ENCODE data around the gene ERVFRD-1.
"Not testable (repeated sequence)": the region's sequence is repeated elsewhere in the genome, so short reads cannot be mapped to it uniquely, and the experiment has no call there.

The ERVFRD-1 gene

DNA sequence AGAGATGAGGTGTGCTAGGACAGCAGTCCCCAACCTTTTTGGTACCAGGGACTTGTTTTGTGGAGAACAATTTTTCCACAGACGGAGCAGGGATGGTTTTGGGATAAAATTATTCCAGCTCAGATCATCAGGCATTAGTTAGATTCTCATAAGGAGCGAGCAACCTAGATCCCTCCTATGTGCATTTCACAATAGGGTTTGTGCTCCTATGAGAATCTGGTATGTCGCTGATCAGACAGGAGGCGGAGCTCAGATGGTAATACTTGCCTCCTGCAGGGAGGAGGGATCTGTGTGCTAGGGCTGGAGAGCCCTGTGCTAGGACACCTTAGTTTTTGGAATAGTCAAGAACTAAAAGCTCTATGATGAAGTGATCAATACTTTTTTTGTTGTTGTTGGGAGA, 15.4 kb downstream of the ERVFRD-1 start:
- no peak for TF ChIP-seq ZFX (IDR thresholded peaks at IDR 0.05)
- TF ChIP-seq, protein P1, sequence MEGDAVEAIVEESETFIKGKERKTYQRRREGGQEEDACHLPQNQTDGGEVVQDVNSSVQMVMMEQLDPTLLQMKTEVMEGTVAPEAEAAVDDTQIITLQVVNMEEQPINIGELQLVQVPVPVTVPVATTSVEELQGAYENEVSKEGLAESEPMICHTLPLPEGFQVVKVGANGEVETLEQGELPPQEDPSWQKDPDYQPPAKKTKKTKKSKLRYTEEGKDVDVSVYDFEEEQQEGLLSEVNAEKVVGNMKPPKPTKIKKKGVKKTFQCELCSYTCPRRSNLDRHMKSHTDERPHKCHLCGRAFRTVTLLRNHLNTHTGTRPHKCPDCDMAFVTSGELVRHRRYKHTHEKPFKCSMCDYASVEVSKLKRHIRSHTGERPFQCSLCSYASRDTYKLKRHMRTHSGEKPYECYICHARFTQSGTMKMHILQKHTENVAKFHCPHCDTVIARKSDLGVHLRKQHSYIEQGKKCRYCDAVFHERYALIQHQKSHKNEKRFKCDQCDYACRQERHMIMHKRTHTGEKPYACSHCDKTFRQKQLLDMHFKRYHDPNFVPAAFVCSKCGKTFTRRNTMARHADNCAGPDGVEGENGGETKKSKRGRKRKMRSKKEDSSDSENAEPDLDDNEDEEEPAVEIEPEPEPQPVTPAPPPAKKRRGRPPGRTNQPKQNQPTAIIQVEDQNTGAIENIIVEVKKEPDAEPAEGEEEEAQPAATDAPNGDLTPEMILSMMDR (conservative IDR thresholded peaks at IDR 0.05) = no peak
- H3K27ac ChIP-seq = no peak overlapping the region

GRCh38 chr6:11094941-11095340, 16.6 kb downstream of the ERVFRD-1 start:
- TF ChIP-seq, protein P1 (conservative IDR thresholded peaks at IDR 0.05) = no peak
- no peak for TF ChIP-seq ZFX (IDR thresholded peaks at IDR 0.05)
- peak overlapping the region; percentile 92 for H3K27ac ChIP-seq

DNA sequence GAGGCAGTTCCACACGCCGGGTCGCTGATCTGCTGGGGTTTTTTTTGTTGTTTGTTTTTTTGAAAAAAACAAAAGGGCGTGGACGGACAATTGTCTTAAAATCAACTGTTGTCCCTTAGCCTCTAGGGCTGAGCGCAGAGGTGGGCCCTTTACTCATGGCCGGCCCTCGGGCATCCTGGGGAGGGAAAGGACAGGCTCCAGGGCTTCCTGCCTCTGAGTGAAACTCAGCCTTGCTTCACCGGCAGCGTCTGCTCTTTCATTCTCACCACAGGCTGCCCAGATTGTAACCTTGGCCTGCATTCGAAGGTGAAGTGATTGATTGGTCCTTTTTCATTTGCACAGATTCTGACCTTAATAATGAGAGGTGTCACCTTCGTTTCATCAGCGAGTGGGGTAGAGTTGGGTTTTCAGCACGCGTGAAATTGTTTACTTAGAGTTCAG, 17.1 kb downstream of the ERVFRD-1 start:
- H3K27ac ChIP-seq = peak overlapping the region; percentile 92
- TF ChIP-seq, protein P1 (conservative IDR thresholded peaks at IDR 0.05) = 0 out of 2 replicates have a peak, but pooled peaks have one; percentile 59
- TF ChIP-seq ZFX (IDR thresholded peaks at IDR 0.05) = no peak

GRCh38 chr6:11093626-11094410, 17.7 kb downstream of the ERVFRD-1 start, which contains the start of gene SMIM13:
Gene SMIM13 (plus strand): TSS chr6:11093834. CDS start chr6:11094314, 480 bp downstream.
- TF ChIP-seq ZFX (IDR thresholded peaks at IDR 0.05) = peak; percentile 78
- TF ChIP-seq, protein P1 (conservative IDR thresholded peaks at IDR 0.05) = peak; percentile 92
- peak within 1 kb of the TSS; percentile 92 for H3K27ac ChIP-seq

- H3K27ac ChIP-seq = peak overlapping the region; percentile 92
- TF ChIP-seq ZFX (IDR thresholded peaks at IDR 0.05) = no peak
- TF ChIP-seq, protein P1 (conservative IDR thresholded peaks at IDR 0.05) = no peak
These were observed 18.2 kb downstream of the ERVFRD-1 start for GRCh38 chr6:11093376-11093625.

DNA sequence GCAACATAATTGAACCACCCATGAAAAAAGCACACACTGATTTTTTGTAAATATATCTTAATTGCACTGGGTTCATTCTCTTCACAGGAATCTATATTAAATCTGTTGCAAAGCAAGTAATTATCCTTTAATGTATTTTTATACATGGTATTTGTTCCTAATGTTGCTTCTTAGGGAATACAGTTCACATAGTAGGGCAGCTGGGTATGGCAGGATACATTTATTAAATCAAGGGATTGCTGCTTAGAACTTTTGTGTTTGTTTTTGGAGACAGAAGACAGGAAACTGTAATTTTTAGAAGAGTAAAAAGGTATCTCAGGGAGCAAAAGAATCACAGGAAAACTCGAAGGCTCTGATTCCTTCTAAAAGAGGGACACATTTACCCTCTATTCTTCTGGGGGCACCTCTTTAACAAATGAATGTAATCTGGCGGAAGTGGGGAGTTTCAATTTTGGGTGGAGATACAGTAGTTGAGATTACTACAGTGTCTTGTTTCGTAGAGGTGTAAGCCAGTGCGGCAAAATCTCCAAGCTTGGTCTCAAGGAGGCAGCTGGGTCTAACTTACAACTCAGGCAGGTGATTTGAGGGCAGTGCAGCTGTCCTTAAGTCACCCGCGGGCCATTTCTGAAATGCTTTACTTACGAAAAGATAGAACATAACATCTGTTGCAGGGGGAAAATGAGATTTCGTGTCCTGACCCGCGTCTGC, 18.7 kb downstream of the ERVFRD-1 start:
- TF ChIP-seq ZFX (IDR thresholded peaks at IDR 0.05) = no peak
- TF ChIP-seq, protein P1 (conservative IDR thresholded peaks at IDR 0.05) = no peak

GRCh38 chr6:11091141-11091540, 20.4 kb downstream of the ERVFRD-1 start:
- not testable (repeated sequence) for H3K27ac ChIP-seq

More for the DNA sequence above, 18.7 kb downstream of the ERVFRD-1 start:
- H3K27ac ChIP-seq = peak overlapping the region; percentile 92

Measured in C4-2B (cell line).